K562 treated with DMSO at 1 percent for 12 hours (cell line): Measurements from ENCODE around the gene EIF3A. TPM values are rescaled to one million over a fixed set of nuclear protein-coding genes. Genes with fewer than 3 reads are reported as not detected.

Experiments used
- total RNA-seq: library from RNA; unstranded; fragments of 300-600 nt; gene quantifications from 2 replicates; pipeline ENCODE4 v1.2.3, GENCODE V29; 2022; ENCODE audit not compliant: insufficient read depth

The EIF3A gene
- total RNA-seq, result 31.7 and 89.0 TPM in 2 replicates

GRCh38 chr10:119080521-119081259 is at the start of gene EIF3A:
TSS of gene EIF3A (minus strand) at chr10:119080817. CDS start at chr10:119080676, 141 bp downstream.

GRCh38 chr10:119103903-119104653 is 23.5 kb upstream of the EIF3A start, which contains the start of gene DENND10:
TSS of gene DENND10 (plus strand) at chr10:119104113. CDS start at chr10:119104143, 30 bp downstream.

GRCh38 chr10:119029613-119030420 is 50.8 kb downstream of the EIF3A start, which contains the start of gene NANOS1:
TSS of gene NANOS1 (plus strand) at chr10:119029714. CDS start at chr10:119029802, 88 bp downstream.

Other genes with a start within 250 kb of the EIF3A start
- 0.15 TPM in 1 of 2 replicates, not detected in the other for gene NANOS1, start 51.1 kb downstream of the EIF3A start, total RNA-seq
- gene DENND10, start 23.3 kb upstream of the EIF3A start, total RNA-seq, result 26.5 and 32.4 TPM in 2 replicates
- 25.9 and 27.9 TPM in 2 replicates for gene SFXN4, start 84.9 kb upstream of the EIF3A start, total RNA-seq
- 101 and 144 TPM in 2 replicates for gene PRDX3, start 98.0 kb upstream of the EIF3A start, total RNA-seq
- 0.90 and 1.8 TPM in 2 replicates for gene GRK5, start 126.8 kb upstream of the EIF3A start, total RNA-seq